GM13976 (cell line): ENCODE results near the gene REEP3.

Source experiments
- DNase-seq: peaks from one replicate; pipeline ENCODE4 v3.0.0; 2012; ENCODE audit warnings: low spot score
- CTCF ChIP-seq: IDR thresholded peaks from 2 replicates; pipeline ENCODE4 v1.5.1; 2012; ENCODE audit warnings: borderline replicate concordance, mild to moderate bottlenecking; ENCODE audit not compliant: insufficient read depth; ENCODE audit errors: extremely low read depth, missing control alignments, control extremely low read depth
- in situ Hi-C: fragments of 300-500 bp; cut with MboI; formaldehyde crosslinking; loops from one replicate; pipeline ENCODE4 v1.12.0; 2022; ENCODE audit warnings: low sequenced_read_pairs, mixed read lengths, inconsistent platforms; ENCODE audit not compliant: unreplicated experiment

Gene REEP3

GRCh38 chr10:63504145-63504881 lies 16.9 kb upstream of the REEP3 start:
- no peak for TF ChIP-seq CTCF
- in situ Hi-C loops = no loop called here
- no peak for DNase-seq

- in situ Hi-C loops = no loop called here
- TF ChIP-seq CTCF = no peak
- DNase-seq = no peak
These were observed 15.6 kb upstream of the REEP3 start for GRCh38 chr10:63505562-63505961.

- no peak for DNase-seq
- no peak for TF ChIP-seq CTCF
- in situ Hi-C loops = no loop called here
These were observed 14.6 kb upstream of the REEP3 start for GRCh38 chr10:63506554-63506953.

GRCh38 chr10:63515002-63515763 lies 6.0 kb upstream of the REEP3 start:
- no peak for DNase-seq
- in situ Hi-C loops = no loop called here
- TF ChIP-seq CTCF = no peak

GRCh38 chr10:63516207-63516606 lies 5.0 kb upstream of the REEP3 start:
- no peak for TF ChIP-seq CTCF
- in situ Hi-C loops = no loop called here
- no peak for DNase-seq

- DNase-seq = no peak
- in situ Hi-C loops = no loop called here
- no peak for TF ChIP-seq CTCF
These were observed 2.4 kb upstream of the REEP3 start for GRCh38 chr10:63518690-63519288.
